ENCODE results near the gene KLHL6. TPM values are rescaled to one million over a fixed set of nuclear protein-coding genes. Genes with fewer than 3 reads are reported as not detected.

Gene KLHL6
- total RNA-seq, 1 experiment from 2014 or later: 0.11 TPM

- H3K9me3 Mint-ChIP-seq: no peaks in the 10 kb centered on the region
- H3K4me3 Mint-ChIP-seq: no peak overlapping the region
- TF ChIP-seq MYBL2 (CRISPR knock-in tag; IDR thresholded peaks at IDR 0.05): no peak
- TF ChIP-seq CBFB (CRISPR knock-in tag; IDR thresholded peaks at IDR 0.05; ENCODE audit: low read depth): no peak
- no peak for TF ChIP-seq MXD4 (CRISPR knock-in tag; IDR thresholded peaks at IDR 0.05; ENCODE audit: borderline replicate concordance)
- TF ChIP-seq GABPB1 (CRISPR knock-in tag; IDR thresholded peaks at IDR 0.05): no peak
- no peak for TF ChIP-seq FOXP4 (CRISPR knock-in tag; IDR thresholded peaks at IDR 0.05)
- no peak for TF ChIP-seq ZNF671 (CRISPR knock-in tag; IDR thresholded peaks at IDR 0.05)
- ChIA-PET POLR2A (no interaction called here), CTCF (interaction anchor here (0.9 to 1.6 kb wide), 5 partner anchors 15 to 308 kb away, joined by 3 to 5 read pairs (median 3); partner anchors contain the start of gene PARL)
- ATAC-seq (no peak), DNase-seq (ENCODE audit: low spot score) (no peak)
- peaks cover 3% of the 10 kb centered on the region; the same call in 1 of the 2 replicates for H3K27me3 Mint-ChIP-seq (ENCODE audit: low read depth)
- no peaks in the 10 kb centered on the region for H3K36me3 Mint-ChIP-seq
- peaks cover 13% of the 10 kb centered on the region for H3K4me1 Mint-ChIP-seq
- H3K27ac Mint-ChIP-seq: no peak overlapping the region
Observed at GRCh38 chr3:183576487-183577107, 21.1 kb upstream of the KLHL6 start.

- CTCF ChIA-PET: no interaction called here
- Mint-ChIP-seq H3K27me3 (ENCODE audit: low read depth) (no peaks in the 10 kb centered on the region), H3K4me1 (peaks cover 13% of the 10 kb centered on the region), H3K36me3 (no peaks in the 10 kb centered on the region), H3K4me3 (no peak overlapping the region), H3K9me3 (no peaks in the 10 kb centered on the region), H3K27ac (no peak overlapping the region)
- POLR2A ChIA-PET: no interaction called here
- ATAC-seq: no peak
- DNase-seq (ENCODE audit: low spot score): no peak
- no peak for TF ChIP-seq NR1H2 (CRISPR knock-in tag; IDR thresholded peaks at IDR 0.05)
- no peak for TF ChIP-seq ZNF263 (CRISPR knock-in tag; IDR thresholded peaks at IDR 0.05; ENCODE audit: low read depth)
- TF ChIP-seq HMGA2 (CRISPR knock-in tag; IDR thresholded peaks at IDR 0.05): no peak
- no peak for TF ChIP-seq ZBTB43 (CRISPR knock-in tag; IDR thresholded peaks at IDR 0.05)
- TF ChIP-seq ZNF423 (CRISPR knock-in tag; IDR thresholded peaks at IDR 0.05): no peak
- TF ChIP-seq ETV6 (CRISPR knock-in tag; IDR thresholded peaks at IDR 0.05): no peak
- TF ChIP-seq AR (CRISPR knock-in tag; IDR thresholded peaks at IDR 0.05): no peak
- TF ChIP-seq FOXK1 (CRISPR knock-in tag; IDR thresholded peaks at IDR 0.05): no peak
- TF ChIP-seq MAX (CRISPR knock-in tag; IDR thresholded peaks at IDR 0.05): no peak
- TF ChIP-seq CREB1 (CRISPR knock-in tag; IDR thresholded peaks at IDR 0.05): no peak
- TF ChIP-seq ZNF281 (CRISPR knock-in tag; IDR thresholded peaks at IDR 0.05): no peak
- no peak for TF ChIP-seq ZNF396 (CRISPR knock-in tag; IDR thresholded peaks at IDR 0.05; ENCODE audit: borderline replicate concordance)
- TF ChIP-seq ATF6 (CRISPR knock-in tag; IDR thresholded peaks at IDR 0.05): no peak
- TF ChIP-seq ZNF138 (CRISPR knock-in tag; conservative IDR thresholded peaks at IDR 0.05): no peak
- no peak for TF ChIP-seq KAT7 (CRISPR knock-in tag; IDR thresholded peaks at IDR 0.05; ENCODE audit: borderline replicate concordance)
- no peak for TF ChIP-seq RORB (CRISPR knock-in tag; IDR thresholded peaks at IDR 0.05)
- TF ChIP-seq FOXP4 (CRISPR knock-in tag; IDR thresholded peaks at IDR 0.05): no peak
Observed at GRCh38 chr3:183572935-183573334, 17.4 kb upstream of the KLHL6 start.
